ENCODE measurements around the gene MEX3B. TPM values are rescaled to one million over a fixed set of nuclear protein-coding genes. Genes with fewer than 3 reads are reported as not detected.

The MEX3B gene
- total RNA-seq, 1 experiment from 2014 or later: 11.0 TPM

- Histone ChIP-seq H2BK5ac (ENCODE audit: insufficient read length, low read length) (no peak overlapping the region), H3K4me2 (ENCODE audit: insufficient read depth, insufficient read length, low read length) (peak overlapping the region; percentile 61), H2AK5ac (ENCODE audit: insufficient read length, low read length) (no peak overlapping the region), H3K27me3 (ENCODE audit: insufficient read depth, low read length) (no peaks in the 10 kb centered on the region; the same call in 1 of the 2 replicates), H3K23ac (ENCODE audit: insufficient read length, low read depth, low read length) (no peak overlapping the region), H2BK12ac (ENCODE audit: insufficient read length, low read depth, low read length) (no peak overlapping the region), H4K8ac (replicated peaks; ENCODE audit: insufficient read length, low read depth, low read length) (no peak overlapping the region), H3K79me1 (ENCODE audit: insufficient read depth, low read depth, low read length, poor library complexity, severe bottlenecking) (no peaks in the 10 kb centered on the region), H3K23me2 (ENCODE audit: insufficient read length, low read depth, low read length, poor library complexity, severe bottlenecking) (peaks cover 17% of the 10 kb centered on the region), H3K79me2 (ENCODE audit: insufficient read depth, low read length) (no peaks in the 10 kb centered on the region), H2AFZ (ENCODE audit: low read length) (no peak overlapping the region), H4K91ac (ENCODE audit: insufficient read length, low read depth, low read length) (no peak overlapping the region), H4K5ac (ENCODE audit: insufficient read length, low read depth, low read length) (no peak overlapping the region), H3K14ac (ENCODE audit: insufficient read depth, low read length) (peak overlapping the region; percentile 79; the same call in 1 of the 2 replicates), H2BK120ac (ENCODE audit: low read depth, low read length, poor library complexity, severe bottlenecking) (no peak overlapping the region), H2BK20ac (ENCODE audit: low read depth, low read length, poor library complexity, severe bottlenecking) (no peak overlapping the region), H3K4ac (ENCODE audit: low read depth, low read length) (no peak overlapping the region), H3K9ac (ENCODE audit: extremely low read depth, insufficient read length, low read length) (peak overlapping the region; percentile 27), H3K27ac (ENCODE audit: insufficient read length, low read depth, low read length) (no peak overlapping the region), H3K56ac (ENCODE audit: insufficient read length, low read depth, low read length) (no peak overlapping the region), H3T11ph (ENCODE audit: low read length) (no peak overlapping the region), H3K4me1 (ENCODE audit: insufficient read depth, low read length) (no peaks in the 10 kb centered on the region), H3K9me3 (ENCODE audit: control insufficient read depth, low read depth, low read length) (no peaks in the 10 kb centered on the region), H3K18ac (ENCODE audit: insufficient read length, low read depth, low read length) (peak overlapping the region; percentile 87), H4K20me1 (ENCODE audit: control insufficient read depth, insufficient read depth, insufficient read length) (no peaks in the 10 kb centered on the region), H2BK15ac (ENCODE audit: low read depth, low read length) (no peak overlapping the region)
- Mint-ChIP-seq H3K4me1 (peaks cover 10 to 25% of the 10 kb centered on the region in 2 experiments), H3K27ac (peak overlapping the region; percentile 90 to 93 (median 93); a peak in 5 of 7 replicates), H3K27me3 (ENCODE audit: low read depth) (peaks cover 34% of the 10 kb centered on the region), H3K4me3 (peak overlapping the region; percentile 90 to 97), H3K9me3 (no peaks in the 10 kb centered on the region), H3K36me3 (ENCODE audit: insufficient read depth in 1 of 3, low read depth in 3 of 3) (peaks cover 3 to 16% (median 10%) of the 10 kb centered on the region in 3 experiments)
- DNase-seq: peak; percentile 97
- no CpG with 5 or more reads among the region's 111 CpGs for WGBS (ENCODE audit: extremely low coverage, insufficient read length, low lambda C conversion rate)
- TF ChIP-seq, protein P1, sequence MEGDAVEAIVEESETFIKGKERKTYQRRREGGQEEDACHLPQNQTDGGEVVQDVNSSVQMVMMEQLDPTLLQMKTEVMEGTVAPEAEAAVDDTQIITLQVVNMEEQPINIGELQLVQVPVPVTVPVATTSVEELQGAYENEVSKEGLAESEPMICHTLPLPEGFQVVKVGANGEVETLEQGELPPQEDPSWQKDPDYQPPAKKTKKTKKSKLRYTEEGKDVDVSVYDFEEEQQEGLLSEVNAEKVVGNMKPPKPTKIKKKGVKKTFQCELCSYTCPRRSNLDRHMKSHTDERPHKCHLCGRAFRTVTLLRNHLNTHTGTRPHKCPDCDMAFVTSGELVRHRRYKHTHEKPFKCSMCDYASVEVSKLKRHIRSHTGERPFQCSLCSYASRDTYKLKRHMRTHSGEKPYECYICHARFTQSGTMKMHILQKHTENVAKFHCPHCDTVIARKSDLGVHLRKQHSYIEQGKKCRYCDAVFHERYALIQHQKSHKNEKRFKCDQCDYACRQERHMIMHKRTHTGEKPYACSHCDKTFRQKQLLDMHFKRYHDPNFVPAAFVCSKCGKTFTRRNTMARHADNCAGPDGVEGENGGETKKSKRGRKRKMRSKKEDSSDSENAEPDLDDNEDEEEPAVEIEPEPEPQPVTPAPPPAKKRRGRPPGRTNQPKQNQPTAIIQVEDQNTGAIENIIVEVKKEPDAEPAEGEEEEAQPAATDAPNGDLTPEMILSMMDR (conservative IDR thresholded peaks at IDR 0.05): peak; percentile 85
Observed at GRCh38 chr15:82046666-82047452, 1.0 kb upstream of the MEX3B start.

Data from H9 (cell line).